ENCODE results near the gene CD9.

DNA sequence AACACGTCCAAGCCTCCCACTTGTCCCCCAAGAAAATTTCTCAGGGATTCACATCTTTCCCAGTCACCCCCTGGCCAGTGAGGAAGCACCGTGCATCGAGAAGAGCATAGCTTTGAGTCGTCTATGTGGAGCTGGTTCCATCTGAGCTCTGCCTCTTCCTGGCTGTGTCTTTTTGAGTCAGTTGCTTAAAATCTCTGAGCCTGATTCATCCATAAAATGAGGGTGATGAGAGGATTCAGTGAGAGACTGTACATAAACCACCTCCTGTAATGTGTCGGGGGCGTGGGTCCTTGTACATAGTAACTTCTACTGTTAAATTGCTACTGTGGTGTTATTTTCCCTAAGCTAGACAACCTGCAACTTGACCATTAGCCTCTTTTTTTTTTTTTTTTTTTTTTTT lies 13.8 kb downstream of the CD9 start:
- TF ChIP-seq EZH2 (IDR thresholded peaks at IDR 0.05; ENCODE audit: borderline replicate concordance, low read length) = no peak
- TF ChIP-seq, protein P1, sequence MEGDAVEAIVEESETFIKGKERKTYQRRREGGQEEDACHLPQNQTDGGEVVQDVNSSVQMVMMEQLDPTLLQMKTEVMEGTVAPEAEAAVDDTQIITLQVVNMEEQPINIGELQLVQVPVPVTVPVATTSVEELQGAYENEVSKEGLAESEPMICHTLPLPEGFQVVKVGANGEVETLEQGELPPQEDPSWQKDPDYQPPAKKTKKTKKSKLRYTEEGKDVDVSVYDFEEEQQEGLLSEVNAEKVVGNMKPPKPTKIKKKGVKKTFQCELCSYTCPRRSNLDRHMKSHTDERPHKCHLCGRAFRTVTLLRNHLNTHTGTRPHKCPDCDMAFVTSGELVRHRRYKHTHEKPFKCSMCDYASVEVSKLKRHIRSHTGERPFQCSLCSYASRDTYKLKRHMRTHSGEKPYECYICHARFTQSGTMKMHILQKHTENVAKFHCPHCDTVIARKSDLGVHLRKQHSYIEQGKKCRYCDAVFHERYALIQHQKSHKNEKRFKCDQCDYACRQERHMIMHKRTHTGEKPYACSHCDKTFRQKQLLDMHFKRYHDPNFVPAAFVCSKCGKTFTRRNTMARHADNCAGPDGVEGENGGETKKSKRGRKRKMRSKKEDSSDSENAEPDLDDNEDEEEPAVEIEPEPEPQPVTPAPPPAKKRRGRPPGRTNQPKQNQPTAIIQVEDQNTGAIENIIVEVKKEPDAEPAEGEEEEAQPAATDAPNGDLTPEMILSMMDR (IDR thresholded peaks at IDR 0.05; ENCODE audit: low read length) = no peak

Measured in OCI-LY1 (cell line).